Endothelial cell of umbilical vein (primary cell): ENCODE data around the gene SLC44A4.

ENCODE experiments used
- CTCF ChIP-seq, 2 donors: IDR thresholded peaks; 1 replicate in 1 of 2; 2 replicates in 1 of 2; pipeline ENCODE4 v1.5.1; 2011; ENCODE audit warnings: low read length in 2 of 2, mild to moderate bottlenecking in 2 of 2, moderate library complexity in 2 of 2, control low read depth in 1 of 2, inconsistent platforms in 1 of 2, low read depth in 1 of 2; ENCODE audit not compliant: insufficient read depth in 1 of 2; ENCODE audit errors: extremely low read depth in 1 of 2
- JUN ChIP-seq: IDR thresholded peaks from 2 replicates; pipeline ENCODE4 v1.6.1; 2011; ENCODE audit warnings: borderline replicate concordance, low read depth; ENCODE audit not compliant: insufficient read length, insufficient read depth
- MYC ChIP-seq: IDR thresholded peaks from one replicate; pipeline ENCODE4 v1.6.1; 2011; ENCODE audit warnings: mild to moderate bottlenecking, low read depth, low read length
- POLR2A ChIP-seq: IDR thresholded peaks from 2 replicates; pipeline ENCODE4 v1.6.1; 2012; ENCODE audit warnings: low read depth, mild to moderate bottlenecking, control low read depth, low read length
- POLR2AphosphoS5 ChIP-seq: IDR thresholded peaks from 2 replicates; pipeline ENCODE4 v1.6.1; 2012; ENCODE audit warnings: low read depth, mild to moderate bottlenecking, control low read depth, low read length, moderate library complexity; ENCODE audit not compliant: insufficient read depth

GRCh38 chr6:31870385-31870921 is 8.3 kb downstream of the SLC44A4 start:
- TF ChIP-seq POLR2AphosphoS5 (no peak), CTCF (IDR thresholded peaks at IDR 0.05; ENCODE audit: extremely low read depth in 1 of 2, insufficient read depth in 1 of 2, low read depth in 1 of 2, low read length in 2 of 2) (no peak), MYC (no peak), POLR2A (no peak), JUN (no peak)
